Kidney capillary endothelial cell (primary cell): ENCODE results near the gene SOCS1.
"Not testable (repeated sequence)": the region's sequence is repeated elsewhere in the genome, so short reads cannot be mapped to it uniquely, and the experiment has no call there.

Experiments used
- DNase-seq: peaks from one replicate; pipeline ENCODE4 v3.0.0-alpha.2; 2018; ENCODE audit warnings: low spot score

SOCS1 gene

GRCh38 chr16:11224894-11225676 lies 30.9 kb downstream of the SOCS1 start:
- no peak for DNase-seq

DNA sequence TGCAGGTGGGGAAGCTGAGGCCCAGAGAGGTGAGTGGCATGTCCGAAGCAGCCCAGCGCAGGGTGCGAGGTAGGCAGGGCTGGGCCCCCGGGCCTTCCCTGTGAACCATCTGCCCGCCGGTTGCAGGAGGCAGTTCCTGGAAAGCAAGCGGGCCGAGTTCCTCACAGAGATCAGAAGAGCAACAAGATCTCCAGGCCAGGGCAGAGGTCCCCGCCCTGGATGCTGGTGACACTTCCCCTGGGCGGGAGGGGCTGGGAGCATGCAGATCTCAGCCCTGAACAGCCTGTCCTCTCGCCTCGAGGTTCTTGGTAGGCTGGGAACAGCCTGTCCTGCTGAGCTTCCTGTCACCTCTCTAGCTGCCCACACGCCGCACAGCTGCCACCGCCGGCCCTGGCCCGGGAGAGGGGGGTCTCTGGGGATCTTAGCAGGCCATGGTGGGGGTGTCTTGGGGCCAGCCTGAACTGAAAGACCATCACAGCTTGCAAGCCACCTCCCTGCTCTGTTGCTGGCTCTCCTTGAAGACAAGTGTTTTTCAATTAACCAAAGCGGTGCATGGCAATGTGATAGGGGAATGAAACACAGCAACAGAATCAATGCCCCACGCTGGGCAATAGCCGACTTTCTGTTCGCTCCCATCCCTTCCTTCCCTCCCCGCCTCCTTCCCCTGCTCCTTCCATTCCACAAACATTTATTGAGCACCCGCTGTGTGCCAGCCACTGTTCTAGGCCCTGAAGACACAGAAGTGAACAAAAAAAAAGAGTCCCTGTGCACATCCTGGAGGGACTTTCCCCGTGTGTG lies 31.7 kb downstream of the SOCS1 start:
- DNase-seq: no peak

DNA sequence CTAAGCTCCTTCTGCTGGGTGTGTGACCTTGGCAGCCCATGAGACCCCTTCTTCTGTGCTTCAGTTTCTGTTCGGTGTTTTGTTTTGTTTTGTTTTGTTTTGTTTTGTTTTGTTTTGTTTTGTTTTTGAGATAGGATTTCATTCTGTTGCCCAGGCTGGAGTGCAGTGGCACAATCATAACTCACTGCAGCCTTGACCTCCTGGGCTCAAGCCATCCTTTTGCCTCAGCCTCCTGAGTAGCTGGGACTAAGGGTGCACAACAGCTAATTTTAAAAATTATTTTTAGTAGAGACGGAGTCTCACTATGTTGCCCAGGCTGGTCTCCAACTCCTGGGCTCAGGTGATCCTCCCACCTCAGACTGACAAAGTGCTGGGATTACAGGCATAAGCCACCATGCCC lies 35.5 kb downstream of the SOCS1 start:
- DNase-seq: not testable (repeated sequence)

GRCh38 chr16:11219178-11219577 lies 36.8 kb downstream of the SOCS1 start:
- no peak for DNase-seq

DNA sequence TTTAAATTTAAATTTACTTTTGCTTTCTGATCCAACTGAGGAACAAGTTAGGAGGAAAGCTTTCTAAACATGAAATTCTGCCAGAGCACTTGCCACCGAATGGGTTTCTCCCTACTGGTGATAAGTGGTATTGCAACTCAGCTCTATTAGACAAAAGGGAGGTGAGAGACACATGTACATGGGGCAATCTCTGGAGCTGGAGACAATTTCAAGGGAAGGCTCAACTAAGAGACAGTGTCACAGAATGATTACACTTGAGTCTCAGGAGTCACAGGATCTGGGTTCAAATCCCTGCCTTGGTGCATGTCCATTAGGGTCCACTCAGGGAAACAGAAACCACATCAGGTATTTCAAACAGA lies 37.4 kb downstream of the SOCS1 start:
- no peak for DNase-seq

GRCh38 chr16:11217651-11218603 lies 38.1 kb downstream of the SOCS1 start:
- no peak for DNase-seq

DNA sequence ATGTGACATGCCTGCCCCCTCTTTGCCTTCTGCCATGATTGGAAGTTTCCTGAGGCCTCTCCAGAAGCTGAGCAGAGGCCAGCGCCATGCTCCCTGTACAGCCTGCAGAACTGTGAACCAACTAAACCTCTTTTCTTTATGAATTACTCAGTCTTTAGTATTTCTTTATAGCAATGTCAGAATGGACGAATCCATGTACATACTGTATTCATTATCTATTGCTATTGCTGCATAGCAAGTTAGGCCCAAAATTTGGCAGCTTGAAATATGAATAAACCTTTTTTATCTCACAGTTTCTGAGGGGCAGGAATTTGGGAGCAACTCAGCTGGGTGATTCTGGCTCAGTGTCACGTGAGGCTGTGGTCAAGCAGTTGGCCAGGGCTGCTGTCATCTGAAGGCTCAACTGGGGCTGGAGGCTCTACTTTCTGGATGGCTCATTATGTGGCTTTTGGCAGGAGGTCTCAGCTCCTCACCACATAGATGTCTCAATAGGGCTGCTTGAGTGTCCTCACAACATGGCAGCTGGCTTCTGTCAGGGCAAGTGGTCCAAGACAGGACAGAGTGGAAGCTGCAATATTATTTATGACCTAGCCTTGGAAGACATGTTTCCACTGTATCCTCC lies 40.0 kb downstream of the SOCS1 start:
- DNase-seq: no peak

DNA sequence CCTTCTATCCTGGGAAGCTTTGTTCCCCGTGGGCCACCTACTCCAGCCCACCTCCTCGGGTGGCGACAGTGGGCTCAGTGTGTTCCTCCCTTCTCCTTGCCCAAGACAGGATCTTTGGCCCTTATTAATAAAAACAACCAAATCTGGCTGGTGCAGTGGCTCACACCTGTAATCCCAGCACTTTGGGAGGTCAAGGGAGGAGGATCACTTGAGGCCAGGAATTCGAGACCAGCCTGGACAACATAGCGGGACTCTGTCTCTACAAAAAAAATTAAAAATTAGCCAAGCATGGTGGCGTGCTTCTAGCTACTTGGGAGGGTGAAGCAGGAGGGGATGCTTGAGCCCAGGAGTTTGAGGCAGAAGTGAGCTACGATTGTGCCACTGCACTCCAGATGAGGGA lies 42.2 kb downstream of the SOCS1 start:
- DNase-seq: no peak

DNA sequence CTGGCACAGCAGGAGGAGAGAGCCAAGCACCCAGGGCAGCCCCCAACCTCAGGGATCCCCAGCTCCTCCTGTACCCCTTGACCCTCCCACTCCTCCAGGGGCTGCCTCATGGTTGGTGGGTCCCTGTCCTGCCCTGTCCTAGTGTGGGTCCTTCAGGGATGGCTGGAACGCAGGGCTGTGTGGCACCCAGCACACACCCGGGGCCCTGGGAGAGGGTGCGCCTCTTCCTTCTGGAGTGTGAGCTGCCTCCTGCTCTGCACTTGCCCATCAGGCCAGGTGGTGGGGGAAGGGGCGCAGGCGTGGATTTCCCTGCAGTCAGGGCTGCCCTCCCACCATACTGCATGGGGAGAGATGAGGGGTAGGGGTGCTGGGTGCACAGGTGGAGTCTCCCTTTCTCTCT lies 42.6 kb downstream of the SOCS1 start:
- no peak for DNase-seq

- no peak for DNase-seq
These were observed 43.2 kb downstream of the SOCS1 start for GRCh38 chr16:11212798-11213196.

GRCh38 chr16:11211977-11212797 lies 43.8 kb downstream of the SOCS1 start:
- DNase-seq: no peak

GRCh38 chr16:11211061-11211976 lies 44.7 kb downstream of the SOCS1 start:
- no peak for DNase-seq

DNA sequence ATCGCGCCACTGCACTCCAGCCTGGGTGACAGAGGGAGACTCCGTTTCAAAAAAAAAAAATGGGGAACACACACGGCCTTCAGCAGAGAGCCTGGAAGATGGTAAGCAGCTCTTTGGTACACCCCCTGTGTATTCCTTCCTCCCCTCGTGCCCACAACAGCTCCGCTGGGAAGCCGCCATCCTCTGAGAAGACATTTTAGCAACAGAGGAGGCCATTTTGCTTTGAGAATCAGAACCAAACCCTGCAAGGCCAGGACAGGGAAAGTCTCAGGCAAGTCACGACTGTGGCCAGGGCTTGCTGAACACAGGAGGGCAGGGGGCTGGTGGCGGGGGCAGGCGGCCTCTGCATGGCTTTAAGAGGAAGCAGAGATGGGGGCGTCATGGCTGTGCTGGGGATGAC lies 45.7 kb downstream of the SOCS1 start:
- no peak for DNase-seq

- DNase-seq: no peak
These were observed 46.9 kb downstream of the SOCS1 start for GRCh38 chr16:11208916-11209665.

- DNase-seq: no peak
These were observed 48.4 kb downstream of the SOCS1 start for GRCh38 chr16:11207646-11208045.

DNA sequence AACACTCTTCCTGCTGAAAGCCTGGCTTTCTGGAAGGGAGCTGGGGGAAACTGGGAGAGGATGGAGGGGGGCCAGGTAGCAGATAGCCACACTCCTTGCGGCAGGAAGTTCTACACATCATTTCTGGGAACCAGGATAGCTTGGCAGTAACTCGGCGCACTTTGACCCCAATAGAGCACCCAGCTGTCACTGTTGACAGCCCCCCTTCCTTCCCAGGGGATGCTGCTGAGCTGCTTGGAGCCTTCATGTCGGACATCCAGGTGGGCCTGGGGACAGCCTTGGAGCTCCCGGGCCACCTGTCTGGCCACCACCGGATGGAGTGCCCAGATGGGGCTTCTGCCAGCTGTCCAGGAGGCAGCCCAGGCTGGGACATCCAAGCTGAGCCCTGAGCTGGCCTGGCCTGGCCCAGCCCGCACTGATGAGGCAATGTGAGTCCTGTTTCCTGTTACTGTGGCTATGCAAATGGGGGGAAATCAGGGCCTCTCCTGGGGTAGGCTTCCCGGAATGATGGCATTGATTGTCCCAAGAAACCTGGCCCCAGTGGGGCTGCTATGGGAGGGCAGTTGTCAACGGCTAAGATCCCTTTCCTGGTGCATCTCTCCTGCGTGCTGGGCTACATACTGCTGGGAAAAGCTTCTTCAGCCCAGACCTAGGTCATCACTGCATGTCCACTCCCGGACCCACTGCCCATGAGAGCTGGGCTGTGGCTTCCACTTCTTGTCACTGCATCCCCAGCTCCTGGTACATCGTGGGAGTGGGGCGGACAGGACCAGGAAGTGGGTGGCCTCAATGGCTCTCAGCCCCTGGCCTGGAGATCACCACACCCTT lies 50.0 kb downstream of the SOCS1 start:
- DNase-seq: peak; percentile 71

DNA sequence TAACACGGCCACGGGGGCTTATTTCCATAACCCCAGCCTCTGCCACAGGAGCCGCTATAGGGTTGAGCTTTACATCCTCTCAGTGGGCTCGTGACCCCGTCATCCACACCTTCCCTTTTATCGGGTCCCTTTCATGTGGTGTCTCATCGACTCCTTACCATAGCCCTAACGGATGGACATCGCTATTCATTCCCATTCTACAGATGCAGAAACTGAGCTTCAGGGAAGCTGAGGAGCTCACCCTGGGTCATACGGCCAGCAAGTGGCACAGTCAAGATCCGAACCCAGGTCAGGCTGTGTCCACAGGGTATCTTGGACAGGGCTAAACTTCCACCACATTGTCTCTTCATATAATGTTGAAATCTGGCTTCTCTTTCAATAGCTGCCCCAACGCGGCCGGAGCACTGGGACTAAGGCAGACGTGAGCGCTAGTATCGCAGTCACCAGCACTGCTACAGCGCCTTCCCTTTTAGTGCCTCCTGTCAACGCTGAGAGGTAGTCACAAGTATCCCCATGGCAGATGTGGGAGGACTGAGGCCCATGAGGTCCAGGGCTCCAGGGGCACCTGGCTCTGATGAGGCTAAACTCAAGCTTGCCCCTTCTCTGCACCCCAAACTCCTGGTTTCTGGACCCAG lies 50.8 kb downstream of the SOCS1 start:
- no peak for DNase-seq

DNA sequence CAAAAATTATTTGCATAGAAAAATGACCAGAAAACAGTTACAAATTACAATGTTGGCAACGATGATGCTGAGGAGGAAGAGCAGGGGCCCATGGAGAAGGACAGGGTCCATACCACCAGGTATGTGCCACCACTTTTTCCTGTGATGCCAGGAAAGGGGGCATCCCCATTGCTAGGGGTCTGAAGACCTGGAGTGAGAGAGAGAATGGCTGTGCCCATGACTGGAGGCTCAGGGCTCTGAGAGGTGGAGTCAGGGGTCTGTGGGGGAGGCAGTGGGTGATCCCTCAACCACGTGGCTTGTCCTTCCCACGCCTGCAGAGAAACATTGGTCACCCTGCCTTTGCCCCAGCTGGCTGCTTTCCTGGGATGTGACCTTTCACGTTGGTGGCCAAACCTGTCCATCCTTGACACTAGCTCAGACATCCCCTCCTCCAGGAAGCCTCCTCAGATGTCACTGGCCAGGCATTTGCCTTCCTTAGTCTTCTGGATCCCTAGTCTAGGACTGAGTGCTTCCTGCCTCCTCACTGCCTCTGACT lies 51.4 kb downstream of the SOCS1 start:
- no peak for DNase-seq
